HUES48 (cell line): Measurements from ENCODE around the gene RABL6.
"Not testable (repeated sequence)": the region's sequence is repeated elsewhere in the genome, so short reads cannot be mapped to it uniquely, and the experiment has no call there.

Experiments used
- H3K27ac ChIP-seq: one replicate; pipeline ENCODE4 v1.7.0; 2013; ENCODE audit warnings: low read depth, low read length, inconsistent platforms
- H3K27me3 ChIP-seq: 2 replicates; pipeline ENCODE4 v1.6.1; 2013; ENCODE audit warnings: mild to moderate bottlenecking, low read length; ENCODE audit not compliant: control insufficient read depth, insufficient read depth
- H3K36me3 ChIP-seq: 2 replicates; pipeline ENCODE4 v1.6.1; 2013; ENCODE audit warnings: low read length; ENCODE audit not compliant: control insufficient read depth, insufficient read depth
- H3K4me1 ChIP-seq: 2 replicates; pipeline ENCODE4 v1.6.1; 2013; ENCODE audit warnings: mild to moderate bottlenecking, low read length; ENCODE audit not compliant: control insufficient read depth, insufficient read depth
- H3K4me3 ChIP-seq: 2 replicates; pipeline ENCODE4 v1.5.1; 2013; ENCODE audit warnings: mild to moderate bottlenecking, low read depth, low read length
- H3K9ac ChIP-seq: 2 replicates; pipeline ENCODE4 v1.6.1; 2013; ENCODE audit warnings: mild to moderate bottlenecking, low read depth, low read length, moderate library complexity
- H3K9me3 ChIP-seq: 2 replicates; pipeline ENCODE4 v1.6.1; 2013; ENCODE audit warnings: low read length; ENCODE audit not compliant: control insufficient read depth, insufficient read depth

Gene RABL6

GRCh38 chr9:136789523-136789937 is 18.2 kb upstream of the RABL6 start:
- peaks cover 5% of the 10 kb centered on the region for H3K4me1 ChIP-seq
- peak overlapping the region; percentile 88 for H3K27ac ChIP-seq
- H3K36me3 ChIP-seq = peaks cover 14% of the 10 kb centered on the region; the same call in 1 of the 2 replicates
- H3K27me3 ChIP-seq = no peaks in the 10 kb centered on the region
- H3K9ac ChIP-seq = no peak overlapping the region
- H3K4me3 ChIP-seq = no peak overlapping the region
- no peaks in the 10 kb centered on the region for H3K9me3 ChIP-seq

DNA sequence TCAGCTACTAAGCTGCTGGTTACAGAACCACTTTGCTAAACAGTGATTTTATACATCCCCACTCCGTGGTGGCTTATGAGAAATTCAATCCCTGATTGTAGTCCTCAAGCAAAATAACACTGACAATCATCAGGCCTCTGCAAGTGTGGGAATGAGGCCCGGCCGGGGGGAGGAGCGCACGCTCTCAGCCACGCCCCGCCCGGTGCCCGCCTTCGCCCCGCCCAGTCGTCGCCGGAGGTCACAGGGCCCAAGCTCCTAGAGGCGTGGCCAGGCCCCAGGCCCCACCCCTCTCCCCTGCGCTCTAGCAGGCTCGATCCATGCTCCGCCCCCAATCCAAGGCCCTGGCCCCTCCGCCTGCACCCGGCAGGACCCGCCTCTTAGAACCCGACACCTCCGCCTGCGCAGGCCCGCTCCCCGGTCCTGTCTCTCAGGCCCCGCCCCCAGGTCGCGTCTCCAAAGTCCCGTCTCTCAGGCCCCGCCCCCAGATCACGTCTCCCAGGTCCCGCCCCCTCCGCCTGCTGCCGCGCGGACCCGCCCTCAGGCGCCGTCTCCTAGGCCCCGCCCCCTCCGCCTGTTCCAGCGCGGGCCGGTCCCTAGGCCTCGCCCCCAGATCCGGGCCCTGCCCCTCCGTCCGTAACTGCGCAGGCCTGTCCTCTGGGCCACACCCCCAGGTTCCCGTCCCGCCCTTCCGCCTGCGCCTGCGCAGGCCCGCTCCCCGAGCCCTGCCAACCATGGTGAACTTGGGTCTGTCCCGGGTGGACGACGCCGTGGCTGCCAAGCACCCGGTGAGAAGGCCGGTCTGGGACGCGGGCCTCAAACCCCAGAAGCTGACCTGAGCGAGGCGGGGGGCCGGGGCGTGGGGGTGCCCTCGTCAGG is 16.9 kb upstream of the RABL6 start, which contains the start of gene TMEM141:
TSS of gene TMEM141 (plus strand) at position 705 of the 876 bp plus-strand sequence. CDS start at position 732, 27 bp downstream.
- no peaks in the 10 kb centered on the region for H3K9me3 ChIP-seq
- peak within 1 kb of the TSS; percentile 88 for H3K27ac ChIP-seq
- no peaks in the 10 kb centered on the region for H3K27me3 ChIP-seq
- peaks cover 14% of the 10 kb centered on the region; the same call in 1 of the 2 replicates for H3K36me3 ChIP-seq
- H3K9ac ChIP-seq = peak within 1 kb of the TSS; percentile 50; the same call in 1 of the 2 replicates
- H3K4me3 ChIP-seq = peak within 1 kb of the TSS; percentile 84
- H3K4me1 ChIP-seq = peaks cover 5% of the 10 kb centered on the region

- peak overlapping the region; percentile 84 for H3K4me3 ChIP-seq
- H3K4me1 ChIP-seq = peaks cover 5% of the 10 kb centered on the region
- no peaks in the 10 kb centered on the region for H3K27me3 ChIP-seq
- H3K36me3 ChIP-seq = peaks cover 14% of the 10 kb centered on the region; the same call in 1 of the 2 replicates
- no peaks in the 10 kb centered on the region for H3K9me3 ChIP-seq
- H3K27ac ChIP-seq = peak overlapping the region; percentile 78
- H3K9ac ChIP-seq = peak overlapping the region; percentile 50; the same call in 1 of the 2 replicates
Observed at GRCh38 chr9:136791516-136792276, 16.1 kb upstream of the RABL6 start.

GRCh38 chr9:136792321-136793085 is 15.2 kb upstream of the RABL6 start:
- peaks cover 14% of the 10 kb centered on the region; the same call in 1 of the 2 replicates for H3K36me3 ChIP-seq
- no peaks in the 10 kb centered on the region for H3K27me3 ChIP-seq
- peaks cover 5% of the 10 kb centered on the region for H3K4me1 ChIP-seq
- no peak overlapping the region for H3K9ac ChIP-seq
- peak overlapping the region; percentile 39 for H3K27ac ChIP-seq
- H3K4me3 ChIP-seq = peak overlapping the region; percentile 84; the same call in 1 of the 2 replicates
- no peaks in the 10 kb centered on the region for H3K9me3 ChIP-seq

DNA sequence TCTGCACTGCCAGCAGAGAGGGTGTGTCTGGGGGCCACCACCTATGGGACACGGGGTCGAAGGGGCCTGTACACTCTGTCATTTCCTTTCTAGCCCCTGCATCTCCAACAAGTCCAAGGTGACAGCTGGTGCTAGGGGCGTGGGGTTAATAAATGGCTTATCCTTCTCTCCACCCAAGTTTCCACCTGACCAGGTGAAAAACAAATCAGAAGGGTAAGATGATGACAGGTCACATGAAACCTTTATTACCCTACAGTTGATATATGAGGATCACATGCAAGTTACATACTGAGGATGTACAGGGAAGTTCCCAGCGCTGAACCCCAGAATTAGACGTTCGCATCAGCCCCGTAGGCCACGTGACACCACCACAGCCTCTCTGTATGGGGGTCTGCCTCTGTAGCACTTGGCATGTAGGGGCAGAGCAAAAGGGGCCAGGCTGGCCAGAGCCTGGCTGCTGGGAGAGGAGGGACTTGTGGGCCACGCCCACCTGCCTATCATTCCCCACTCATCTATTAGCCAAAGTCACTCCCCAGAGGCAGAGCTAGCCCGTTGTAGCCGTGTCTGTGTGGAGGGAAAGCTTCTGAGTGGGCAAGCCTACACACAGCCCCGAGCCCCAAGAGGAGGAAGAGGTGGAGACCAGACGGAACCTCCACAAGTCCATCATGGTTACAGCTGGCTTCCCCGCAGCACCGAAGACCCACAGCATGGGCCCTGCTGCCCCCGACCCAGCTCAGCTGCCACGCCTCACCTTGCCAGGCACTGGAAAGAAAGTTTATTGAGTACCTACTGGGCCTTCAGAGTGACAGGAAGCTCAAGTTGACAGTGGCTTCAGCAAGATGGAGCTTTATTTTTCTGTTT is 14.4 kb upstream of the RABL6 start:
- Histone ChIP-seq H3K9me3 (no peaks in the 10 kb centered on the region), H3K27ac (no peak overlapping the region), H3K36me3 (peaks cover 14% of the 10 kb centered on the region; the same call in 1 of the 2 replicates), H3K27me3 (no peaks in the 10 kb centered on the region), H3K4me1 (peaks cover 5% of the 10 kb centered on the region), H3K9ac (no peak overlapping the region), H3K4me3 (no peak overlapping the region)

GRCh38 chr9:136794281-136794999 is 13.3 kb upstream of the RABL6 start:
- Histone ChIP-seq H3K4me1 (peaks cover 5% of the 10 kb centered on the region), H3K9me3 (no peaks in the 10 kb centered on the region), H3K4me3 (no peak overlapping the region), H3K27ac (no peak overlapping the region), H3K27me3 (peaks cover 11% of the 10 kb centered on the region), H3K36me3 (peaks cover 14% of the 10 kb centered on the region; the same call in 1 of the 2 replicates), H3K9ac (no peak overlapping the region)

- Histone ChIP-seq H3K4me3 (no peak overlapping the region), H3K9ac (no peak overlapping the region), H3K27ac (no peak overlapping the region), H3K27me3 (peaks cover 15% of the 10 kb centered on the region), H3K4me1 (peaks cover 5% of the 10 kb centered on the region), H3K9me3 (no peaks in the 10 kb centered on the region), H3K36me3 (peaks cover 14% of the 10 kb centered on the region; the same call in 1 of the 2 replicates)
Observed at GRCh38 chr9:136795000-136795348, 12.8 kb upstream of the RABL6 start.

DNA sequence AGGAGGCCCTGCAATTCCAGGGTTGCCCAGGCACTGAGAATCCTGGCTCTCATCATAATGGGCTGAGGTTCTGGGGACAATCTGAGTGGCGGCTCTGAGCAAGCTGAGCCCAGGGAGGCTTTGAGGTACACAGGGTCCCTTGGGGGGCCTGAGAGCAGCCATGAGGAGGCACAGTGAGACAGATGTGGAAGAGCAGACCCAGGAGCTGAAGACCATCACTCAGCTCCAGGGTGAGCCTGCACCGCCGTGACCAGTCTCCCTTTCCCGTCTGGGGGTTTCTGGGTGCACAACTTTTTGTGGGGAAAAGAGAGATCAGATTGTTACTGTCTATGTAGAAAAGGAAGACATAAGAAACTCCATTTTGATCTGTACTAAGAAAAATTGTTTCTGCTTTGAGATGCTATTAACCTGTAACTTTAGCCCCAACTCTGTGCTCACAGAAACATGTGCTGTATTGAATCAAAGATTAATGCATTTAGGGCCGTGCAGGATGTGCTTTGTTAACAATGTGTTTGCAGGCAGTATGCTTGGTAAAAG is 11.4 kb upstream of the RABL6 start, which contains the start of gene CCDC183:
TSS of gene CCDC183 (plus strand) at position 101 of the 537 bp plus-strand sequence. CDS start at position 161, 60 bp downstream.
- H3K4me3 ChIP-seq = no peak within 1 kb of the TSS
- H3K9me3 ChIP-seq = no peaks in the 10 kb centered on the region
- H3K36me3 ChIP-seq = peaks cover 14% of the 10 kb centered on the region; the same call in 1 of the 2 replicates
- no peak within 1 kb of the TSS for H3K9ac ChIP-seq
- peak within 1 kb of the TSS; percentile 79 for H3K27ac ChIP-seq
- H3K4me1 ChIP-seq = peaks cover under 1% of the 10 kb centered on the region; the same call in 1 of the 2 replicates
- peaks cover 15% of the 10 kb centered on the region for H3K27me3 ChIP-seq

- H3K27ac ChIP-seq = peak overlapping the region; percentile 40
- H3K36me3 ChIP-seq = peaks cover 14% of the 10 kb centered on the region; the same call in 1 of the 2 replicates
- not testable (repeated sequence) for H3K4me3 ChIP-seq, H3K9me3 ChIP-seq, H3K9ac ChIP-seq, H3K4me1 ChIP-seq
- peaks cover 15% of the 10 kb centered on the region for H3K27me3 ChIP-seq
Observed at GRCh38 chr9:136796775-136797347, 10.9 kb upstream of the RABL6 start.
